Epithelial cell of prostate (primary cell): ENCODE results near the gene NCKAP1.
"Not testable (repeated sequence)": the region's sequence is repeated elsewhere in the genome, so short reads cannot be mapped to it uniquely, and the experiment has no call there.

Source experiments
- DNase-seq: peaks from one replicate; pipeline ENCODE4 v3.0.0-alpha.2; 2011; ENCODE audit warnings: low read depth, low spot score
- H3K27ac ChIP-seq: fragments of 450-650 bp; 2 replicates; pipeline ENCODE4 v1.5.1; 2017; ENCODE audit warnings: mild to moderate bottlenecking

The NCKAP1 gene

GRCh38 chr2:183009249-183009899, 28.9 kb downstream of the NCKAP1 start:
- no peak overlapping the region for H3K27ac ChIP-seq
- no peak for DNase-seq

- no peak overlapping the region for H3K27ac ChIP-seq
- no peak for DNase-seq
These were observed 36.3 kb downstream of the NCKAP1 start for GRCh38 chr2:183001948-183002347.

DNA sequence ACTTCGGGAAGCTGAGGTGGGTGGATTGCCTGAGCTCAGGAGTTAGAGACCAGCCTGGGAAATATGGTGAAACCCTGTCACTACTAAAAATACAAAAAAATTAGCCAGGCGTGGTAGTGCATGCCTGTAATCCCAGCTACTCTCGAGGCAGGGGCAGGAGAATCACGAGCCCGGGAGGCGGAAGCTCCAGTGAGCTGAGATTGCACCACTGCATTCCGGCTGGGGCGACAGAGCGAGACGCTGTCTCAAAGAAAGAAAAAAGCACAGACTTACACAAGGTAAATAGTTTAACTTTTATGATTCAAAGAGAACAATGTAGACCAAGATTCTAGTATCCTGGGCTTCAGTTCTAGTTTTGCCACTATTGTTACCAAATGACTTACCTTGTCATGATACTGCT, 37.4 kb downstream of the NCKAP1 start:
- H3K27ac ChIP-seq: no peak overlapping the region
- DNase-seq: no peak

- no peak for DNase-seq
- H3K27ac ChIP-seq: no peak overlapping the region
These were observed 38.8 kb downstream of the NCKAP1 start for GRCh38 chr2:182999348-183000028.

- no peak overlapping the region for H3K27ac ChIP-seq
- no peak for DNase-seq
These were observed 43.9 kb downstream of the NCKAP1 start for GRCh38 chr2:182994228-182994912.

DNA sequence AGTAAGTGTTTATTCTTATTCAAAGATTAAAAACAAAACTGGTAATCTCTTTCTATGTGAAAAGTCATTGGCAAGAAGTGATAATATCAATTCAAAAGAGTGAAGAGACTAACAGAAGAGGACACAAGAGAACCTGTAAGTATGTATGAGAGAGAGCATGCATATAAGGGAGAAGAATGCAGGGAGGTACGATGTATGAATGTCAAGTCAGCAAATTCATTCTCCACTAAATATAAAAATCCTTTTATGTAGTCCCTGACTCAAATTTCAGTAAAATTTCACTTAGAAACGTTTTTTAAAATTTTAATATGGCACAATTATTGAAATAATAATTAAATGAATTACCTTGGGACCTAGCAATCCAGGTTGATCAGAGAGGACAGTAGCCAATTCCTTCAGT, 55.3 kb downstream of the NCKAP1 start:
- no peak for DNase-seq
- H3K27ac ChIP-seq: no peak overlapping the region

DNA sequence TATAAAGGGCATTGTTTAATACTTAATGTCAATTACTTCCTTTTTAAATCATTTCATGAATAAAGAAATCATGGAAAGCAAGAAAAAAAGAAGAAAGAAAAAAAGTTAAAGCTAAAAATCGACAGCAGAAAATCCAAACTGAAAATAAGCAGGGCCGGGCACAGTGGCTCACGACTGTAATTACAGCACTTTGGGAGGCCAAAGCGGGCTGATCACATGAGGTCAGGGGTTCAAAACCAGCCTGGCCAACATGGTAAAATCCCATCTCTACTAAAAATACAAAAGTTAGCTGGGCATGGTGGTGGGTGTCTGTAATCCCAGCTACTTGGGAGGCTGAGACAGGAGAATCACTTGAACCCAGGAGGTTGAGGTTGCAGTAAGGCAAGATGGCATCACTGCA, 56.8 kb downstream of the NCKAP1 start:
- H3K27ac ChIP-seq, DNase-seq: not testable (repeated sequence)

- H3K27ac ChIP-seq: no peak overlapping the region
- no peak for DNase-seq
These were observed 57.6 kb downstream of the NCKAP1 start for GRCh38 chr2:182980652-182981051.

DNA sequence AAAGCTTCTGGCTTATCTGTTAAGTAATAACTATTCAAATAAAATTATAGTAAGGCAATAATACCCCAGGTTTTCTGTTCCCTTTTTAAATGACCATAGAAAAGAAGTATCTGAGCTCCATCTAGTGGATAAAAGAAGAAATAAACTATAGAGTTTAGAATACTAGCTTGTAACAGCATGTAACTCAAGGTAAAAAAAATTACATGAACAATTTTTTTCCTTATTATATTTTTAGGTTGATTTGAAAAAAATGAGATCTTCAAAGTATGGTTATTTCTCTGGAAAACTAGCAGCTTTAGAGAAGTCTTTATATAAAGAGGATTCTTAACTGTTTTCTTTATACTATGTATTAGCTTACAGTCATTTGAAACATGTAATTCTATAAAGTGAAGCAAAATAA, 58.1 kb downstream of the NCKAP1 start:
- no peak for DNase-seq
- no peak overlapping the region for H3K27ac ChIP-seq

- no peak overlapping the region for H3K27ac ChIP-seq
- no peak for DNase-seq
These were observed 60.8 kb downstream of the NCKAP1 start for GRCh38 chr2:182977463-182977862.

- no peak for DNase-seq
- H3K27ac ChIP-seq: no peak overlapping the region
These were observed 64.6 kb downstream of the NCKAP1 start for GRCh38 chr2:182973441-182974352.

GRCh38 chr2:182972548-182972942, 65.7 kb downstream of the NCKAP1 start:
- DNase-seq: no peak
- no peak overlapping the region for H3K27ac ChIP-seq

- no peak for DNase-seq
- H3K27ac ChIP-seq: no peak overlapping the region
These were observed 66.3 kb downstream of the NCKAP1 start for GRCh38 chr2:182971820-182972547.

- H3K27ac ChIP-seq: no peak overlapping the region
- no peak for DNase-seq
These were observed 67.8 kb downstream of the NCKAP1 start for GRCh38 chr2:182970486-182970885.

GRCh38 chr2:182968493-182968892, 69.8 kb downstream of the NCKAP1 start:
- H3K27ac ChIP-seq: no peak overlapping the region
- DNase-seq: no peak

- H3K27ac ChIP-seq, DNase-seq: not testable (repeated sequence)
These were observed 71.9 kb downstream of the NCKAP1 start for GRCh38 chr2:182966356-182966755.

GRCh38 chr2:182962641-182963040, 75.6 kb downstream of the NCKAP1 start:
- DNase-seq: no peak
- no peak overlapping the region for H3K27ac ChIP-seq

DNA sequence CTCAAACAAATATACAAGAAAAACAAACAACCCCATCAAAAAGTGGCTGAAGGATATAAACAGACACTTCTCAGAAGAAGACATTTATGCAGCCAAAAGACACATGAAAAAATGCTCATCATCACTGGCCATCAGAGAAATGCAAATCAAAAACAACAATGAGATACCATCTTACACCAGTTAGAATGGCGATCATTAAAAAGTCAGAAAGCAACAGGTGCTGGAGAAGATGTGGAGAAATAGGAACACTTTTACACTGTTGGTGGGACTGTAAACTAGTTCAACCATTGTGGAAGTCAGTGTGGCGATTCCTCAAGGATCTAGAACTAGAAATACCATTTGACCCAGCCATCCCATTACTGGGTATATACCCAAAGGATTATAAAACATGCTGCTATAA, 77.4 kb downstream of the NCKAP1 start:
- H3K27ac ChIP-seq, DNase-seq: not testable (repeated sequence)

GRCh38 chr2:182954789-182955188, 83.5 kb downstream of the NCKAP1 start:
- H3K27ac ChIP-seq: peak overlapping the region; percentile 74
- no peak for DNase-seq
